Activated naive CD4-positive, alpha-beta T cell treated with anti-CD3 and anti-CD28 coated beads for 36 hours (primary cell): ENCODE data around the gene OLR1. TPM values are rescaled to one million over a fixed set of nuclear protein-coding genes. Genes with fewer than 3 reads are reported as not detected.

Experiments
- CTCF ChIA-PET: fragments of 350-600 bp; sonication (Branson Sonifier 250); formaldehyde crosslinking; loops from one replicate; lab custom pipeline; 2021; ENCODE audit warnings: antibody characterized with exemption; lab: Charles Lee
- DNase-seq: peaks from one replicate; pipeline ENCODE4 v3.0.0-alpha.2; 2020
- H3K27ac Mint-ChIP-seq: one replicate; pipeline ENCODE4 v1.8.0; 2021; ENCODE audit warnings: mild to moderate bottlenecking, mixed read lengths
- H3K27me3 Mint-ChIP-seq: one replicate; pipeline ENCODE4 v1.8.0; 2021; ENCODE audit warnings: low read depth, mixed read lengths
- H3K36me3 Mint-ChIP-seq: one replicate; pipeline ENCODE4 v1.8.0; 2021; ENCODE audit warnings: low read depth, mixed read lengths
- H3K4me1 Mint-ChIP-seq: one replicate; pipeline ENCODE4 v1.8.0; 2021; ENCODE audit warnings: low read depth, mixed read lengths
- H3K4me3 Mint-ChIP-seq: one replicate; pipeline ENCODE4 v1.8.0; 2021; ENCODE audit warnings: mild to moderate bottlenecking, moderate library complexity, mixed read lengths
- H3K9me3 Mint-ChIP-seq: one replicate; pipeline ENCODE4 v1.8.0; 2021; ENCODE audit warnings: mixed read lengths
- intact Hi-C: fragments of 100-400 bp; cut with micrococcal nuclease; formaldehyde crosslinking; loops from one replicate; pipeline ENCODE4 v1.15.1; 2023
- total RNA-seq, 2 experiments: library from RNA; stranded (reverse); gene quantifications; one replicate each; pipeline ENCODE4 v1.2.3, GENCODE V29; 2021

OLR1 gene
- total RNA-seq, 2 experiments from 2014 or later = not detected

DNA sequence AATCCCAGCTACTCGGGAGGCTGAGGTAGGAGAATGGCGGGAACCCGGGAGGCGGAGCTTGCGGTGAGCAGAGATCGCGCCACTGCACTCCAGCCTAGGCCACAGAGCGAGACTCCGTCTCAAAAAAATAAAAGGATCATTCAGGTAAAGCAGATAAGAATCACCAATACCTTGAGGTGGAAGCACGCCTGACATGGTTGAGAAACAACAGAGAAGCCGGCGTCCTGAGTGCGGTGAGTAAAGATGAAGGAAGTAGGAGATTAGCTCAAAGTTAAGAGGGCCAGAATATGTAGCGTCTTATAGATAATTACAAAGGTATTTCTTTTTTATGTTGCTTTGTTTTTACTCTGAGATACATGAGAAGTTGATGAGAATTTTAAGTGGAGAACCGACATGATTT, 56.6 kb downstream of the OLR1 start:
- H3K4me3 Mint-ChIP-seq = no peak overlapping the region
- no peak overlapping the region for H3K27ac Mint-ChIP-seq
- CTCF ChIA-PET = interaction anchor here (1.1 kb wide), 1 partner anchor 82 kb away, joined by 3 read pairs; no protein-coding TSS in a partner anchor
- no peaks in the 10 kb centered on the region for H3K4me1 Mint-ChIP-seq
- no peaks in the 10 kb centered on the region for H3K9me3 Mint-ChIP-seq
- no peaks in the 10 kb centered on the region for H3K27me3 Mint-ChIP-seq
- H3K36me3 Mint-ChIP-seq = no peaks in the 10 kb centered on the region
- intact Hi-C loops = no loop called here
- no peak for DNase-seq

DNA sequence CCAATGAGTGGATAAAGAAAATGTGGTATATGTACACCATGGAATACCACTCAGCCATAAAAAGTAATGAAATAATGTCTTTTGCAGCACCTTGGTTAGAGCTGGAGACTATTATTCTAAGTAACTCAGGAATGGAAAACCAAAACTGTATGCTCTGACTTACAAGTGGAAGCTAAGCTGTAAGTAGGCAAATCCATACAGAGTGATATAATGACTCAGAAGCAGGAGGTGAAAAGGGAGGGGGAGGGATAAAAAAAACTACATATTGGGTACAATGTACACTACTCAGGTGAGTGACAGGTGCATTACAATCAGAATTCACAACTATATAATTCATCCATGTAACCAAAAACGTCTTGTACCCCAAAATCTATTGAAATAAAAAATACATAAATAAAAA, 58.0 kb downstream of the OLR1 start:
- no peak overlapping the region for H3K27ac Mint-ChIP-seq
- no peaks in the 10 kb centered on the region for H3K36me3 Mint-ChIP-seq
- no peak for DNase-seq
- H3K9me3 Mint-ChIP-seq = no peaks in the 10 kb centered on the region
- CTCF ChIA-PET = no interaction called here
- intact Hi-C loops = no loop called here
- H3K27me3 Mint-ChIP-seq = no peaks in the 10 kb centered on the region
- no peaks in the 10 kb centered on the region for H3K4me1 Mint-ChIP-seq
- no peak overlapping the region for H3K4me3 Mint-ChIP-seq

DNA sequence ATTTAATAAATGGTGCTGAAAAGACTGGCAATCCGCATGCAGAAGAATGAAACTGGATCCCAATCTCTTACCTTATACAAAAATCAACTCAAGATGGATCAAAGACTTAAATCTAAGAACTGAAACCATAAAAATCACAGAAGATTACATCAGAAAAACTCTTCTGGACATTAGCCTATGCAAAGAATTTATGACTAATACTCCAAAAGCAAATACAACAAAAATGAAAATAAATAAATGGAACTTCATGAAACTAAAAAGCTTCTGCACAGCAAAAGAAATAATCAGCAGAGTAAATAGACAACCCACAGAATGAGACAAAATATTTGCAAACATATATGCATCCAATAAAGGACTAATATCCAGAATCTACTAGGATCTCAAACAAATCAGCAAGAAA, 58.9 kb downstream of the OLR1 start:
- Mint-ChIP-seq H3K9me3 (no peaks in the 10 kb centered on the region), H3K36me3 (no peaks in the 10 kb centered on the region), H3K27me3 (no peaks in the 10 kb centered on the region), H3K27ac (no peak overlapping the region), H3K4me1 (no peaks in the 10 kb centered on the region), H3K4me3 (no peak overlapping the region)
- no peak for DNase-seq
- CTCF ChIA-PET = no interaction called here
- intact Hi-C loops = no loop called here

DNA sequence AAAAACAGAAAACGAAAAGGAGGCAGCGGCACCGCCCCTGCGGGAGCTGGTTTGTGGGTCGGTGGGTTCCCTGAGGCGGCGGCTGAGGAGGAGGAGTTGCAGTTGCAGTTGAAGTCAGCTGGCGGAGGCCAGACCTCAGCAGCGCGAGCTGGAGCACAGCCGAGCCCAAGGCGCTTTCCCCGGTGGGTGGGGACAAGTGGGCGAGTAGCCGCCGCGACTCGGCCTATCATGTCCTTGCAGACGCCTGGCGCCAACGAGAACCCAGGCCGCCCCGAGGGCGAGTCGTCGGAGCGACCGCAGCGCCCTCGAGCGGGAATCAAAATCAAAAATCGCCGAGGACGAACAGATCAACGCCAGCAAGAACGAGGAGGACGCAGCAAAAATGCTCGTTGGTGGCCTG, 60.5 kb downstream of the OLR1 start:
- H3K36me3 Mint-ChIP-seq = no peaks in the 10 kb centered on the region
- DNase-seq = no peak
- no peaks in the 10 kb centered on the region for H3K4me1 Mint-ChIP-seq
- H3K4me3 Mint-ChIP-seq = no peak overlapping the region
- peaks cover 2% of the 10 kb centered on the region for H3K9me3 Mint-ChIP-seq
- no peak overlapping the region for H3K27ac Mint-ChIP-seq
- CTCF ChIA-PET = no interaction called here
- intact Hi-C loops = no loop called here
- H3K27me3 Mint-ChIP-seq = no peaks in the 10 kb centered on the region

DNA sequence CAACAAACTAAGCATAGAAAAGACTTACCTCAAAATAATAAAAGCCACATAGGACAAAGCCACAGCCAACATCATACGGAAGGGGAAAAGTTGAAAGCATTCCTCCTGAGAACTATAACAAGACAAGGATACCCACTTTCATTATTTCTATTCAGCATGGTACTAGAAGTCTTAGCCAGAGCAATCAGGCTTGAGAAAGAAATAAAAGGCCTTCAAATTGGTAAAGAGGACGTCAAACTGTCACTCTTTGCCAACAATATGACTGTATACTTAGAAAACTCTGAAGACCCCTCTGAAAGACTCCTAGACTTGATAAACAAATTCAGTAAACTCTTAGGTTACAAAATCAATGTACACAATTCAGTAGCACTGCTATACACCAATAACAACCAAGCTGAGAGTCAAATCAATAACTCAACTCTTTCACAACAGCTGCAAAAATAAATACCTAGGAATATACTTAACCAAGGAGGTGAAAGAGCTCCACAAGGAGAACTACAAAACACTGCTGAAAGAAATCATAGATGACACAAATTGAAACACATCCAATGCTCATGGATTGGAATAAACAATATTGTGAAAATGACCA, 61.6 kb downstream of the OLR1 start:
- H3K4me1 Mint-ChIP-seq = no peaks in the 10 kb centered on the region
- H3K27ac Mint-ChIP-seq = no peak overlapping the region
- intact Hi-C loops = no loop called here
- DNase-seq = no peak
- H3K36me3 Mint-ChIP-seq = no peaks in the 10 kb centered on the region
- H3K27me3 Mint-ChIP-seq = no peaks in the 10 kb centered on the region
- CTCF ChIA-PET = no interaction called here
- peaks cover 2% of the 10 kb centered on the region for H3K9me3 Mint-ChIP-seq
- H3K4me3 Mint-ChIP-seq = no peak overlapping the region

Other genes with a start within 250 kb of the OLR1 start
- gene CLEC2A, start 239.8 kb downstream of the OLR1 start, total RNA-seq = not detected
- gene CLEC12A, start 200.7 kb downstream of the OLR1 start, total RNA-seq = not detected
- gene CLEC1B, start 173.0 kb downstream of the OLR1 start, total RNA-seq = not detected
- not detected for gene CLEC12B, start 161.5 kb downstream of the OLR1 start, total RNA-seq
- gene CLEC9A, start 141.4 kb downstream of the OLR1 start, total RNA-seq = not detected
- not detected for gene CLEC1A, start 73.1 kb downstream of the OLR1 start, total RNA-seq
- gene CLEC7A, start 41.9 kb downstream of the OLR1 start, total RNA-seq = not detected
- gene TMEM52B, start 6.9 kb upstream of the OLR1 start, total RNA-seq = not detected
- 1 to 10 TPM; 3.3 to 4.9 TPM for gene GABARAPL1, start 40.7 kb upstream of the OLR1 start, total RNA-seq
- under 1 TPM in 1 of 2 experiments, not detected in 1; 0.81 TPM for gene KLRD1, start 135.7 kb upstream of the OLR1 start, total RNA-seq
- under 1 TPM; 0.35 to 0.50 TPM for gene KLRK1, start 217.9 kb upstream of the OLR1 start, total RNA-seq
- gene KLRC4, start 237.6 kb upstream of the OLR1 start, total RNA-seq = not detected
- gene KLRC3, start 248.5 kb upstream of the OLR1 start, total RNA-seq = not detected